K562 (cell line): Measurements from ENCODE around the gene EVI5L. TPM values are rescaled to one million over a fixed set of nuclear protein-coding genes. Genes with fewer than 3 reads are reported as not detected.

Experiments used
- CHD1 ChIP-seq: fragments of 200-600 bp; sonication (generic); IDR thresholded peaks from one replicate; pipeline ENCODE4 v1.6.1; 2012; ENCODE audit warnings: mild to moderate bottlenecking, moderate library complexity, low read length, inconsistent platforms
- CREB1 ChIP-seq, 2 experiments: sonication (generic) in 1 of 2; formaldehyde crosslinking in 1 of 2; IDR thresholded peaks; 2 replicates each; pipeline versions ENCODE4 v1.6.1 to v1.8.0; 2012 to 2022; ENCODE audit warnings: inconsistent platforms in 1 of 2, mild to moderate bottlenecking in 1 of 2, missing genetic modification reagents in 1 of 2, moderate library complexity in 1 of 2
- LCOR ChIP-seq: sonication (generic); formaldehyde crosslinking; IDR thresholded peaks from 2 replicates; pipeline ENCODE4 v1.8.0; 2022; ENCODE audit warnings: mild to moderate bottlenecking, missing genetic modification reagents
- REST ChIP-seq, 2 experiments: fragments of 450-650 bp; formaldehyde crosslinking in 1 of 2; IDR thresholded peaks; 2 replicates each; pipeline versions ENCODE4 v1.4.0 to v1.6.1; 2014 to 2020; ENCODE audit warnings: mild to moderate bottlenecking in 2 of 2, borderline replicate concordance in 1 of 2, low read depth in 1 of 2
- RFX1 ChIP-seq: fragments of 450-650 bp; IDR thresholded peaks from 2 replicates; pipeline ENCODE4 v1.6.1; 2016; ENCODE audit warnings: mild to moderate bottlenecking, moderate library complexity
- SNAPC5 ChIP-seq: fragments of 250-450 bp; sonication (Bioruptor Pico); IDR thresholded peaks from 2 replicates; pipeline ENCODE4 v1.8.0; 2021; ENCODE audit warnings: moderate library complexity, mild to moderate bottlenecking, inconsistent platforms
- TRIM28 ChIP-seq: fragments of 450-650 bp; IDR thresholded peaks from 2 replicates; pipeline ENCODE4 v1.6.1; 2017
- ZBTB40 ChIP-seq, 2 experiments: fragments of 450-650 bp in 1 of 2; sonication (generic) in 1 of 2; formaldehyde crosslinking in 1 of 2; IDR thresholded peaks; 2 replicates each; pipeline versions ENCODE4 v1.7.1 to v1.9.0; 2016 to 2022; ENCODE audit warnings: inconsistent platforms in 1 of 2, mild to moderate bottlenecking in 1 of 2, missing genetic modification reagents in 1 of 2
- polyA plus RNA-seq, 8 experiments: library from polyadenylated mRNA; depleted of rRNA in 4 of 8; stranded (reverse) in 5 of 8; unstranded in 3 of 8; fragments of >200 nt; fragmentation: Nextera tagmentation in 2 of 8; fragmentation: Illumina TruSeq in 1 of 8; extraction: Ambion mirVana in 2 of 8; extraction: Trizol in 1 of 8; gene quantifications; 2 replicates each; pipeline versions ENCODE4 v1.2.1 to v1.2.3, GENCODE V29; 2011 to 2014; ENCODE audit warnings: inconsistent platforms in 1 of 8, missing spikeins in 1 of 8
- total RNA-seq, 7 experiments: library from RNA; depleted of rRNA in 6 of 7; stranded (reverse); fragments of >200 nt in 6 of 7; fragmentation: Illumina TruSeq in 2 of 7; extraction: Trizol in 2 of 7; gene quantifications; 2 replicates each; pipeline versions ENCODE4 v1.2.1 to v1.2.3, GENCODE V29; 2011 to 2021; ENCODE audit warnings: low replicate concordance in 1 of 7

Gene EVI5L
- total and polyA plus RNA-seq, 9 of the 15 experiments (the other 6 are each of a cell fraction or from before 2014, with no cell fraction given), result 0.69 to 1.8 (median 1.2) TPM; not detected in 2

- TF ChIP-seq ZBTB40 (IDR thresholded peaks at IDR 0.05) (peak; percentile 25; the same call in 1 of the 2 replicates), ZBTB40 (CRISPR knock-in tag; IDR thresholded peaks at IDR 0.05) (no peak), CHD1 (peak; percentile 57), SNAPC5 (no peak), RFX1 (no peak), TRIM28 (no peak), LCOR (peak; percentile 39; the same call in 1 of the 2 replicates), CREB1 (IDR thresholded peaks at IDR 0.05) (peak; percentile 30; the same call in 1 of the 2 replicates), CREB1 (CRISPR knock-in tag; IDR thresholded peaks at IDR 0.05) (peak; percentile 57; the same call in 1 of the 2 replicates), REST (IDR thresholded peaks at IDR 0.05; ENCODE audit: borderline replicate concordance) (no peak), REST (CRISPR knock-in tag; IDR thresholded peaks at IDR 0.05; ENCODE audit: low read depth) (no peak)
These were observed 41.7 kb downstream of the EVI5L start (continued) for GRCh38 chr19:7871437-7872305.
